ENCODE data around the gene C1orf105.
"Not testable (repeated sequence)": the region's sequence is repeated elsewhere in the genome, so short reads cannot be mapped to it uniquely, and the experiment has no call there.

The C1orf105 gene

GRCh38 chr1:172482044-172482443 lies 61.6 kb downstream of the C1orf105 start:
- peaks cover 8% of the 10 kb centered on the region for H3K9me3 Mint-ChIP-seq
- intact Hi-C loops (cut with micrococcal nuclease): no loop called here
- peaks cover 25% of the 10 kb centered on the region for H3K4me1 Mint-ChIP-seq (ENCODE audit: low read depth)
- no peak overlapping the region for H3K27ac Mint-ChIP-seq
- H3K27me3 Mint-ChIP-seq: no peaks in the 10 kb centered on the region
- H3K4me3 Mint-ChIP-seq: no peak overlapping the region
- no peaks in the 10 kb centered on the region for H3K36me3 Mint-ChIP-seq (ENCODE audit: low read depth)

DNA sequence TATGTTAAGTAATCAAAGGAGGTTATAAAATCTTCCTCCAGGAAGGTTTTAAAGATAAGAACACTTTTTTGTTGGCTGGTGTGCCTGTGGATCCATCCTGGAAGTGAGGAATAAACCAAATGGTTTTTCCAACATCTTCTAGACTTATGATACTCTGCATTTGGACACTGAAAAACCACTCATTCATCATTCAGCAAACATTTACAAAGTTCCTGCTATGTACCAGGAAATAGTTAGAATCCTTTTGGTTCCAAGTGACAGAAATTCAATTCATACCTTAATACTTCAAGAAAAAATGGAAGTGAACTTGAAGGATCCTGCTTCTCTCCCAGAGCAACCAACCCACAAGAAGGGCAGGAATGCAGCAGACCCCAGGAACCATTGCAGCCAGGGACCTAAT lies 63.0 kb downstream of the C1orf105 start:
- Mint-ChIP-seq H3K36me3 (ENCODE audit: low read depth) (no peaks in the 10 kb centered on the region), H3K4me3 (no peak overlapping the region), H3K27ac (no peak overlapping the region), H3K27me3 (no peaks in the 10 kb centered on the region), H3K9me3 (peaks cover 8% of the 10 kb centered on the region), H3K4me1 (ENCODE audit: low read depth) (peaks cover 27% of the 10 kb centered on the region)
- intact Hi-C loops (cut with micrococcal nuclease): no loop called here

GRCh38 chr1:172484252-172484651 lies 63.8 kb downstream of the C1orf105 start:
- H3K27me3 Mint-ChIP-seq: no peaks in the 10 kb centered on the region
- peaks cover 8% of the 10 kb centered on the region for H3K9me3 Mint-ChIP-seq
- H3K4me1 Mint-ChIP-seq (ENCODE audit: low read depth): peaks cover 27% of the 10 kb centered on the region
- H3K27ac Mint-ChIP-seq: no peak overlapping the region
- H3K4me3 Mint-ChIP-seq: no peak overlapping the region
- H3K36me3 Mint-ChIP-seq (ENCODE audit: low read depth): no peaks in the 10 kb centered on the region
- intact Hi-C loops (cut with micrococcal nuclease): no loop called here

DNA sequence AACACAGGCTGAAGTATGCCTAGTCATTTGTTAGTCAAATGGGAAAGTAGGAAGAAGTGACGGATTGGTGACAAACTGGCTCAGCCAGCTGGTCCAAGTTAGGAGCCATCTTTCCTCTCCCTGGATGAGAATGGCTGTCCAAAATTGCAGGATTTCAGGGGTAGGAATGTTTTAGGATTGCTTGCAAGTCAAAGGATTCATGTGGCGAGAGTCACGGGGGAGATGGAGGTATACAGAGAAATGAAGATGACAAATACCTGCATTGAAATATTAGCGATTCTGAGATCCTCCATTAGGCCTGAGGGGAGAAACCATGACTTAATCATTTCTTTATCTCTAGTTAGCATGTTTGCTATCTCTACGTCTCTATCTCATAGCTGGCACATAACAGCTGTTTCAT lies 65.1 kb downstream of the C1orf105 start:
- Mint-ChIP-seq H3K27me3 (no peaks in the 10 kb centered on the region), H3K9me3 (peaks cover 8% of the 10 kb centered on the region), H3K4me3 (no peak overlapping the region), H3K27ac (no peak overlapping the region), H3K4me1 (ENCODE audit: low read depth) (peaks cover 27% of the 10 kb centered on the region), H3K36me3 (ENCODE audit: low read depth) (no peaks in the 10 kb centered on the region)
- intact Hi-C loops (cut with micrococcal nuclease): no loop called here

GRCh38 chr1:172486805-172487454 lies 66.4 kb downstream of the C1orf105 start:
- H3K4me1 Mint-ChIP-seq (ENCODE audit: low read depth): peaks cover 27% of the 10 kb centered on the region
- H3K27ac Mint-ChIP-seq: no peak overlapping the region
- H3K9me3 Mint-ChIP-seq: peaks cover 8% of the 10 kb centered on the region
- intact Hi-C loops (cut with micrococcal nuclease): no loop called here
- H3K27me3 Mint-ChIP-seq: no peaks in the 10 kb centered on the region
- H3K4me3 Mint-ChIP-seq: no peak overlapping the region
- no peaks in the 10 kb centered on the region for H3K36me3 Mint-ChIP-seq (ENCODE audit: low read depth)

DNA sequence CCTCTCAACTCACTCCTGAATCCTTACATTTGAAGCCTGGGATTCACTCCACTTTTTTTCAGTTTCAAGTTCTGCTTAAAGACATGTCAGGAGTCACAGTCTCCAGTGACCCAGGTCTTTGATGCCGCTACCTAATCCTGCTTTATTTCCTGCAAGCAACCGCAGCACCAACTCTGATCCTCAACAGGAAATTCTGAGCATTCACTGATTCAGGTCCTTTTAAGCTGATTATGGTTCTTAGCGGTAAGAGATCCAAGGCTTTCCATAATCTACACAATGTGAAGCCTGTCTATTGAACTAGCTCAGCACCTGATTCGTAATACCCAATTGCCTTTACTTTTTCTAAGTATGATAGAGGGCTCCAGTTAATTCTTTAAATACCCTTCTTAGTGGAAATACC lies 67.1 kb downstream of the C1orf105 start:
- H3K27me3 Mint-ChIP-seq: no peaks in the 10 kb centered on the region
- H3K9me3 Mint-ChIP-seq: peaks cover 8% of the 10 kb centered on the region
- intact Hi-C loops (cut with micrococcal nuclease): no loop called here
- H3K4me3 Mint-ChIP-seq: no peak overlapping the region
- no peaks in the 10 kb centered on the region for H3K36me3 Mint-ChIP-seq (ENCODE audit: low read depth)
- H3K27ac Mint-ChIP-seq: no peak overlapping the region
- peaks cover 27% of the 10 kb centered on the region for H3K4me1 Mint-ChIP-seq (ENCODE audit: low read depth)

DNA sequence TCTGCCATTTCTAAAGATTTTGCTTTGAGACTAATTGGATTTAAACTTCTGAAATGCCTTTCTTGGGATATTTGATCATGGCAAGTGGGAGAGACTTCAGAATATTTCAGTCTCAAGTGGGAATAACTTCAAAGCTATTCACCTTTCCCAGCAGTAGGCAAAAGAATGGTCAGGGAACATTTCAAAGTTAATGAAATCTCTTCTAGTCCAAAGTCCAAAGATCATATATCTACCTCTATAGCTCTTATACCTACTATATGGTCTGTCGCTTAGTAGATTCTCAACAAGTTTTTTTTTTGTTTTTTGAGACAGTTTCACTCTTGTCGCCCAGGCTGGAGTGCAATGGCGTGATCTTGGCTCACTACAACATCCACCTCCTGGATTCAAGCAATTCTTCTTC lies 67.9 kb downstream of the C1orf105 start:
- Mint-ChIP-seq H3K36me3 (ENCODE audit: low read depth) (no peaks in the 10 kb centered on the region), H3K9me3 (peaks cover 8% of the 10 kb centered on the region), H3K4me1 (ENCODE audit: low read depth) (peaks cover 21% of the 10 kb centered on the region), H3K27me3 (no peaks in the 10 kb centered on the region), H3K27ac (no peak overlapping the region), H3K4me3 (no peak overlapping the region)
- intact Hi-C loops (cut with micrococcal nuclease): no loop called here

GRCh38 chr1:172489847-172490246 lies 69.4 kb downstream of the C1orf105 start:
- no peak overlapping the region for H3K27ac Mint-ChIP-seq
- H3K36me3 Mint-ChIP-seq (ENCODE audit: low read depth): no peaks in the 10 kb centered on the region
- peaks cover 6% of the 10 kb centered on the region for H3K9me3 Mint-ChIP-seq
- H3K27me3 Mint-ChIP-seq: no peaks in the 10 kb centered on the region
- H3K4me1 Mint-ChIP-seq (ENCODE audit: low read depth): peaks cover 23% of the 10 kb centered on the region
- intact Hi-C loops (cut with micrococcal nuclease): loop anchor here (2.0 kb wide), 1 partner anchor 15 kb away; no protein-coding TSS in a partner anchor
- no peak overlapping the region for H3K4me3 Mint-ChIP-seq

GRCh38 chr1:172492421-172492820 lies 71.9 kb downstream of the C1orf105 start:
- Mint-ChIP-seq H3K9me3 (no peaks in the 10 kb centered on the region), H3K27me3 (no peaks in the 10 kb centered on the region), H3K4me1 (ENCODE audit: low read depth) (peaks cover 25% of the 10 kb centered on the region), H3K27ac (no peak overlapping the region), H3K36me3 (ENCODE audit: low read depth) (no peaks in the 10 kb centered on the region), H3K4me3 (no peak overlapping the region)
- intact Hi-C loops (cut with micrococcal nuclease): no loop called here

DNA sequence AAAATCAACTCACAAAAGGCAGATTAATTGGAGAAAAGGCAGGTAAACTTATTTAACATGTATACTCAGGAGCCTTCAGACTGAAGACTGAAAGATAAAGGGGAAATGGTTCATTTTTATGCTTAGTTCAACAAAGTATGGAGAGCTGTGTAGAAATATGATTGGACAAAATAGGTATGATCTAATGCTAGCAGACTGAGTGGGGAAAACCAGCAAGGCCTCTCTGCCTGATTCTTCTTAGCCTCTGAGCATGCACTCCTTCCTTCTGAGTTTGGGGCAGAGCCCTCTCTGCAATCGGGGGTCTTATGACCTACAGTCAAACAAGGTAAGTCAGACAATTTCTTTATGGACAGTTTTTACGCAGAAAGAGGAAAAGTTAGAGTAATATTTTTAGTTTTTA lies 73.7 kb downstream of the C1orf105 start:
- H3K27me3 Mint-ChIP-seq: no peaks in the 10 kb centered on the region
- no peaks in the 10 kb centered on the region for H3K36me3 Mint-ChIP-seq (ENCODE audit: low read depth)
- H3K9me3 Mint-ChIP-seq: no peaks in the 10 kb centered on the region
- intact Hi-C loops (cut with micrococcal nuclease): no loop called here
- H3K27ac Mint-ChIP-seq: no peak overlapping the region
- no peak overlapping the region for H3K4me3 Mint-ChIP-seq
- H3K4me1 Mint-ChIP-seq (ENCODE audit: low read depth): peaks cover 34% of the 10 kb centered on the region

DNA sequence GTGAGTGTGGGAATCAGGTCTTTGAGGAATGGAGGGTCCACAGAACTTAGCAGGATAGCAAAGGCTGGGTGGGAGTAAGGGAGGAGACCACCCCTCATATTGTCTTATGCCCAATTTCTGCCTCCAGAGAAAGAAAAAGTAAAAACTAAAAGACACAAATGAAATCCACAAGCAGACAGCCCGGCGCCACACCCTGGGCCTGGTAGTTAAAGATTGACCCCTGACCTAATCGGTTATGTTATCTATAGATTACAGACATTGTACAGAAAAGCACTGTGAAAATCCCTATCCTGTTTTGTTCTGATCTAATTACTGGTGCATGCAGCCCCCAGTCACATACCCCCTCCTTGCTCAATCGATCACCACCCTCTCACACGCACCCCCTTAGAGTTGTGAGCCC lies 75.6 kb downstream of the C1orf105 start:
- not testable (repeated sequence) for H3K36me3 Mint-ChIP-seq (ENCODE audit: low read depth); H3K27ac Mint-ChIP-seq

DNA sequence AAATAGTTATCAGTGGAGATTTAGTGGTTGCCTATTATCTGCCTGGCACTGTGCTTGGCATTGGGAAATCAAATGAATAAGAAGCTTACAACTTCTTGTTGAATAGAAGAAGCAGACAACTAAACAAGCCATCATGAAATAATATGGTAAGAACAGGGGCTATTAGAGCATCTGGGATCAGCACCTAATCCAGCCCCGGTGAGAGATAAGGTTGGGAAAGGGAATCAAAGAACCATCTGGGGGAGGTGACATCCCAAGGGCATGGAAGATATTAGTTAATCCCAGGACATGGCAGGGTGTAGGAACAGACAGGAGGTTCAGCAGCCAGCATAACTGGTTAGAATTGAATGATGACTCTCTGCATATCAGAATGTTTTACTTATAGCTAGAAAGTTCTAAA lies 76.2 kb downstream of the C1orf105 start:
- peaks cover 47% of the 10 kb centered on the region for H3K4me1 Mint-ChIP-seq (ENCODE audit: low read depth)
- H3K27ac Mint-ChIP-seq: no peak overlapping the region
- H3K9me3 Mint-ChIP-seq: no peaks in the 10 kb centered on the region
- H3K27me3 Mint-ChIP-seq: no peaks in the 10 kb centered on the region
- intact Hi-C loops (cut with micrococcal nuclease): no loop called here
- no peaks in the 10 kb centered on the region for H3K36me3 Mint-ChIP-seq (ENCODE audit: low read depth)
- no peak overlapping the region for H3K4me3 Mint-ChIP-seq

More for the DNA sequence above, 75.6 kb downstream of the C1orf105 start:
- intact Hi-C loops (cut with micrococcal nuclease); H3K27me3 Mint-ChIP-seq; H3K4me3 Mint-ChIP-seq; H3K9me3 Mint-ChIP-seq: not testable (repeated sequence)
- peaks cover 47% of the 10 kb centered on the region for H3K4me1 Mint-ChIP-seq (ENCODE audit: low read depth)

DNA sequence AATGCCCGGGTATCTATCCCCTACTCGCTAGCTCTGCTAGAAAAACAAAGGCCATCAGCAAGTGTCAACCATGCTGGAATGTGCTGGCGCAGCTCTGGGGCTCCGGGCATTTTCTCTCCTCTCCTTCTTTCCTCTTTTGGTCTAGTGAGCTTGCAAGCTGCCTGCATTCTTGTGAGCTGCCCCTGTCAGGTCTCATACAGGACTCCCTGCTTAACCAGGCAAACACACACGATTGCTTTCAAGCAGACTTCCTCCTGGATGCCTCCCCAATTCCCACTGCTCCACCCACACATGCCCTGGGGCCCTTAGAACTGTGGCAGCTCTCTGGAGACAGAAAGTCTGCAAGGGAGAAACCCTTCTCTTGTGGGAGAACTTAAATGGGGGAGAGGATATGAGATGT lies 76.7 kb downstream of the C1orf105 start:
- no peaks in the 10 kb centered on the region for H3K9me3 Mint-ChIP-seq
- intact Hi-C loops (cut with micrococcal nuclease): no loop called here

GRCh38 chr1:172498857-172499256 lies 78.4 kb downstream of the C1orf105 start:
- H3K36me3 Mint-ChIP-seq (ENCODE audit: low read depth): no peaks in the 10 kb centered on the region
- H3K4me1 Mint-ChIP-seq (ENCODE audit: low read depth): peaks cover 45% of the 10 kb centered on the region
- intact Hi-C loops (cut with micrococcal nuclease): no loop called here
- peak overlapping the region; percentile 18 for H3K27ac Mint-ChIP-seq
- no peak overlapping the region for H3K4me3 Mint-ChIP-seq
- H3K9me3 Mint-ChIP-seq: no peaks in the 10 kb centered on the region
- no peaks in the 10 kb centered on the region for H3K27me3 Mint-ChIP-seq

More for the DNA sequence above, 76.7 kb downstream of the C1orf105 start:
- Mint-ChIP-seq H3K27ac (no peak overlapping the region), H3K27me3 (no peaks in the 10 kb centered on the region), H3K4me1 (ENCODE audit: low read depth) (peaks cover 47% of the 10 kb centered on the region), H3K4me3 (no peak overlapping the region), H3K36me3 (ENCODE audit: low read depth) (no peaks in the 10 kb centered on the region)

GRCh38 chr1:172499636-172500141 lies 79.2 kb downstream of the C1orf105 start:
- Mint-ChIP-seq H3K4me1 (ENCODE audit: low read depth) (peaks cover 42% of the 10 kb centered on the region), H3K27me3 (no peaks in the 10 kb centered on the region)
- intact Hi-C loops (cut with micrococcal nuclease): no loop called here

More at GRCh38 chr1:172499636-172500141, 79.2 kb downstream of the C1orf105 start:
- no peak overlapping the region for H3K27ac Mint-ChIP-seq
- H3K9me3 Mint-ChIP-seq: no peaks in the 10 kb centered on the region
- H3K36me3 Mint-ChIP-seq (ENCODE audit: low read depth): no peaks in the 10 kb centered on the region
- no peak overlapping the region for H3K4me3 Mint-ChIP-seq
